Ectodermal cell (in vitro differentiated cells): Measurements from ENCODE around the gene ARFGAP3.
A peak's percentile ranks its signal among the peaks of the same experiment; 100 is the strongest.

Experiments
- H3K27ac ChIP-seq: 2 replicates; pipeline ENCODE4 v1.7.0; 2013; ENCODE audit warnings: mild to moderate bottlenecking, low read depth, low read length; ENCODE audit not compliant: insufficient read depth, poor library complexity, severe bottlenecking
- H3K27me3 ChIP-seq: 2 replicates; pipeline ENCODE4 v1.7.0; 2013; ENCODE audit warnings: mild to moderate bottlenecking, low read length; ENCODE audit not compliant: insufficient read depth, control insufficient read depth, poor library complexity, severe bottlenecking
- H3K36me3 ChIP-seq: one replicate; pipeline ENCODE4 v1.7.0; 2013; ENCODE audit warnings: low read length; ENCODE audit not compliant: control insufficient read depth, insufficient read depth
- H3K4me1 ChIP-seq: one replicate; pipeline ENCODE4 v1.7.0; 2013; ENCODE audit warnings: low read length; ENCODE audit not compliant: control insufficient read depth, insufficient read depth
- H3K4me3 ChIP-seq: 2 replicates; pipeline ENCODE4 v1.7.0; 2013; ENCODE audit warnings: low read depth, low read length, control low read depth; ENCODE audit not compliant: insufficient read depth
- H3K9me3 ChIP-seq: 2 replicates; pipeline ENCODE4 v1.7.0; 2013; ENCODE audit warnings: mild to moderate bottlenecking, low read length, moderate library complexity; ENCODE audit not compliant: control insufficient read depth
- WGBS, 2 experiments: methylation state at CpG; one replicate each; pipeline ENCODE4 v1.1.7; 2013; ENCODE audit warnings: missing lambda C conversion rate in 2 of 2; 5-methylcytosine and 5-hydroxymethylcytosine counted together

Gene ARFGAP3

DNA sequence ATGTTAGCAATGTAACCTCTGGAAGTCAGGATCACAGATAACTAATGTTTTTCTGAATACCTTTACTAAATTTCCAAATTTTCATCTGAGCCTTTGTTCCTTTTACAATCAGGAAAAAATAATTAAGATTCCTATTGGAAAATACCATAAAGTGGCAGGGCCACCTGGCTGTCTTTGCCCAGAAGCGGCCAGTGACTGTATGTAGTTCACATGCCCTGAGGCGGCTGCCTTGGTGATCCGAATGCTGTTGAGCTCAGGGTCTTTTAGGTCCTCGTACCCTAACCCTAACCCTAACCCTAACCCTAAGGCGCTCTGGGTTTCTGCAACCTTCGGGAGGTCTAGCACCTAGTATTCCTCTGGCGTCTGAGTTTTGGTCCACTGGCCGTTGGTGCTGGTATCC lies 8.5 kb upstream of the ARFGAP3 start:
- no peak overlapping the region for H3K27ac ChIP-seq
- H3K4me3 ChIP-seq: no peak overlapping the region
- H3K9me3 ChIP-seq: no peaks in the 10 kb centered on the region
- H3K27me3 ChIP-seq: no peaks in the 10 kb centered on the region
- WGBS, 2 experiments: 91 to 94% methylated on average over 8 of the region's 8 CpGs
- H3K36me3 ChIP-seq: peaks cover 5% of the 10 kb centered on the region
- no peaks in the 10 kb centered on the region for H3K4me1 ChIP-seq

DNA sequence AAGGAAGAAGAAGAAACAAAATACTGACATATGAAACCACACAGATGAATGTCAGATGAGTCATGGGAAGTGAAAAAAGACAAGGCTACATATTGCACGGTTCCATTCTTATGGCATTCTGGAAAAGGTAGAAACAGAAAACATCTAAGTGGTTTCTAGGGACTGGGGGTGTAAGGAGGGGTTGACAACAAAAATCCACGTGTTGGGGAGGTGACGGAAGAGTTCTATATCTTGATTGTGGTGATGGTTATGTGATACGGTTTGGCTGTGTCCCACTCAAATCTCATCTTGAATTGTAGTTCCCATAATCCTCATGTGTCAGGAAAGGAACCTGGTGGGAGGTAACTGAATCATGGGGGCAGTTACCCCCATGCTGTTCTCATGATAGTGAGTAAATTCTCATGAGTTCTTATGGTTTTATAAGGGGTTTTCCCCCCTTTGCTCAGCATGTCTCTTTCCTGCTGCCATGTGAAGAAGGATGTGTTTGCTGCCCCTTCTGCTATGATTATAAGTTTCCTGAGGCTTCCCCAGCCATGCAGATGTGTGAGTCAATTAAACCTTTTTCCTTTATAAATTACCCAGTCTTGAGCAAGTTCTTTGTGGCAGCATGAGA lies 6.4 kb upstream of the ARFGAP3 start:
- WGBS, 2 experiments: 89 to 93% methylated on average over 4 of the region's 4 CpGs
- H3K9me3 ChIP-seq: no peaks in the 10 kb centered on the region
- no peaks in the 10 kb centered on the region for H3K36me3 ChIP-seq
- no peak overlapping the region for H3K27ac ChIP-seq
- H3K4me3 ChIP-seq: no peak overlapping the region
- H3K4me1 ChIP-seq: no peaks in the 10 kb centered on the region
- H3K27me3 ChIP-seq: peaks cover 4% of the 10 kb centered on the region

DNA sequence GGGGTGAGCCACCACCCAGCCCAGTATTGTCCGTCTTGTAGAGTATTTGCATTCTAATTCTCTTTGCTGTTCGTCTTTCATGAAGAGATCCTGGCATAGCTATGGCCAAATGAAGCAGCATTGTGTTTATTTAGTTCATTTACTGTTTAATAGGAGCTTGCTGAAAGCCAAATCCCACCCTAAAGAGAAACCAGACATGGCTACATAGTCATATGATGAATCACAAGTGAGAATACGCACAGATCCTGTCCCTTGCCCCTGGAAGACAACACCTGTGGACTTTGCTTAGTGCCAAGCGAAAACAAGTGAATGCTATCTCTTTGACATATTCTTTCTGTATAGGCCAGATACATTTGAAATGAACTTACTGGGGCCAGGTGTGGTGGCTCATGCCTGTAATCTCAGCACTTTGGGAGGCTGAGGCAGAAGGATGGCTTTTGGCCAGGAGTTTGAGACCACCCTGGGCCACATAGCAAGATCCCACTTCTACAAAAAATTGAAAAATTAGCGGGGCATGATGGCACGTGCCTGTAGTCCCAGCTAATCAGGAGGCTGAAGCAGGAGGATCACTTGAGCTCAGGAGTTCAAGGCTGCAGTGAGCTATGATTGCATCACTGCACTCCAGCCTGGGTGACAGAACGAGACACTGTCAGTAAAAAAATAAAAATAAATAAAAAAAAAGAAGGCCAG lies 5.1 kb upstream of the ARFGAP3 start:
- WGBS, 2 experiments: 95 to 97% methylated on average over 7 of the region's 7 CpGs
- H3K9me3 ChIP-seq: no peaks in the 10 kb centered on the region
- H3K27ac ChIP-seq: no peak overlapping the region
- H3K36me3 ChIP-seq: no peaks in the 10 kb centered on the region
- no peak overlapping the region for H3K4me3 ChIP-seq
- peaks cover 16% of the 10 kb centered on the region for H3K27me3 ChIP-seq
- H3K4me1 ChIP-seq: no peaks in the 10 kb centered on the region

DNA sequence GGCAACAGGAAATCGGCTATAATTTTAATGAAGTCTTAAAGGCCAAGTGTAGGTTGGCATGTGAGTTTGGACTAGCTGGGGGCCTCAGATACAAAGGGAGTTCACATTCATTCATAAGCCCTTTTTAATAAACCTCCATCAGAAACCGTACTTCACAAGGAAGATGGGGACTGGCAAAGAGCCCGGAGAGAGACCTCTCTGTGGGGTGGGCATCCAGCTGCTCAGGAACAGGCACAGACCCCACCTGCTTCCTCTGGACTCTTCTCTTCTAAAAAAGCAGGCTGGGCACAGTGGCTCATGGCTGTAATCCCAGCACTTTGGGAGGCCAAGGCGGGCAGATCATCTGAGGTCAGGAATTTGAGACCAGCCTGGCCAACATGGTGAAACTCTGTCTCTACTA lies 3.9 kb upstream of the ARFGAP3 start:
- Histone ChIP-seq H3K4me3 (no peak overlapping the region), H3K9me3 (no peaks in the 10 kb centered on the region), H3K36me3 (no peaks in the 10 kb centered on the region), H3K4me1 (peaks cover 1% of the 10 kb centered on the region), H3K27ac (no peak overlapping the region), H3K27me3 (peaks cover 18% of the 10 kb centered on the region)
- 89 to 91% methylated on average over 4 of the region's 4 CpGs for WGBS, 2 experiments

DNA sequence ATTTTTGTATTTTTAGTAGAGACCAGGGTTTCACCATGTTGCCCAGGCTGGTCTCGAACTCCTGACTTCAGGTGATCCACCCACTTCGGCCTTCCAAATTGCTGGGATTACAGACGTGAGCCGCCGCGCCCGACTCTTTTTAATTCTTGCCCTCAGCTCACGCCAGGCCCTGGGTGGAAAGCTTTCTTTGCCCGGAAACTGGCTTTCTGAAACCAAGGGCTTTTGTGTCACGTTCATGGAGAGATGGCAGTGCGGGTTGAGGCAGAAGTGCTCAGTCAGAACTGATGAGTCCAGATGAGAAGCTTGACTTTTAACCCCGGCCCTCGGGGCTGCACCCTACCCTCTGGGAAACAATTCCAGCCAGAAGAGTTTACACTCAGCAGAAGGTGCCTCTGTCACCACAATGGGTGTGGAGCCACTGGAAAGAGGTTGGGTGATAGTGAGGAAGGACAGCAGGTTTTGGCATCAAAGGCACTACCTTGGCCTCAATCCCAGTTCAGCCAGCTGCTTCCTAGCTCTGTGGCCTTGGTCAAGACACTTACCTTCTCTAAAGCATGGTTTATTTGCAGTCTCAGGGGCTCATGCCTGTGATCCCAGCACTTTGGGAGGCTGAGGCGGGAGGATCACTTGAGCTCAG lies 890 bp upstream of the ARFGAP3 start:
- Histone ChIP-seq H3K27me3 (peaks cover 28% of the 10 kb centered on the region), H3K27ac (no peak overlapping the region), H3K9me3 (no peaks in the 10 kb centered on the region), H3K4me1 (peaks cover 6% of the 10 kb centered on the region), H3K36me3 (no peaks in the 10 kb centered on the region), H3K4me3 (no peak overlapping the region)
- WGBS, 2 experiments: 95 to 96% methylated on average over 14 of the region's 14 CpGs

DNA sequence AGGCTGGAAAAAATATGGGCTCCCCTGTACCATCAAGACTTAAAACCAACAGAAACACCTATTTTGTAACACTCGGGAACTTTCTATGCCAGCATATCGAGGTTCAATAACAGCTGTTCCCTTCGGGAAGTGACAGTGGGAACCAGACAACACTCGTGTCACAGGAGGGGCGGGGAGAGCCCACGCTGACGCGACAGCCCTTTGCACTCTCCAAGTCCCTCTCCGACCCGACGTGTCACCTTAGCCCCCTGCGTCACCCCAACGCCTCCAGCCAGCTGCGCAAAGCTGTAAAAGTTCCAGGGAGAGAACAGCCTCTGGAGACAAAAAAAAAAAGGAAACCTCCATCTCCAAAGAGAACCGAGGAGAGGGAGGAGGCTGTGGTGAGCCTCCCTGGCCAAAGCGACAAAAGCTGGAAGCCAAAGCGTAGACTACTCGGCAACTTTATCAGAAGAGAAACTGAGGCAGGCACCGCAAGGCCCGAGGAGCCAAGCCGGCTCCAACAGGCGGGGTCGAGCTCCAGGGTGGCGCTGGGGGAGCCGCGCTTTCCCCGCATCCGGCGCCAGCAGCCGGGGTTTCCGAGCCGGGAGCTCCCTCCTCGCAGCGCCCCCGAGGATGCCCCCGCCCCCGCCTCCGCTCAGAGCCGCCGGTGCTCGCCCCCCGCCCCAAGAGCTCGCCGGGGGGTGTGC lies 751 bp downstream of the ARFGAP3 start:
- peak overlapping the region; percentile 75 for H3K4me3 ChIP-seq
- peak overlapping the region; percentile 94 for H3K27ac ChIP-seq

DNA sequence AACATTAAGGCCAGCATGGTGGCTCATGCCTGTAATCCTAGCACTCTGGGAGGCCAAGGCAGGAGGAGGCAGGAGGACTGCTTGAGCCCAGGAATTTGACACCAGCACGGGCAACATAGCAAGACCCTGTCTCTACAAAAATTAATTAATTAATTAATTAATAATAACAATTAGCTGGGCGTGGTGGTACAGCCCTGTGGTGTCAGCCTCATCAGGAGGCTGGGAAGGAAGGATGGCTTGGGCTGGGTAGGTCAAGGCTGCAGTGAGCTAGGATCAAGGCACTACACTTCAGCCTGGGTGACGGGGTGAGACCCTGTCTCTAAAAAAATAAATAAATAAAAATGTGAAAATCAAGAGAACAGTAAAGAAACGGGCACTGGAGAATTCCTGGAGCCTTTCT lies 1.4 kb downstream of the ARFGAP3 start:
- peaks cover 28% of the 10 kb centered on the region for H3K27me3 ChIP-seq
- no peaks in the 10 kb centered on the region for H3K9me3 ChIP-seq
- H3K36me3 ChIP-seq: no peaks in the 10 kb centered on the region
- 62 to 72% methylated on average over 2 to 4 of the region's 4 CpGs for WGBS, 2 experiments
- H3K4me3 ChIP-seq: peak overlapping the region; percentile 75
- no peak overlapping the region for H3K27ac ChIP-seq
- H3K4me1 ChIP-seq: peaks cover 6% of the 10 kb centered on the region

More for the DNA sequence above, 751 bp downstream of the ARFGAP3 start:
- Histone ChIP-seq H3K9me3 (no peaks in the 10 kb centered on the region), H3K4me1 (peaks cover 6% of the 10 kb centered on the region), H3K27me3 (peaks cover 28% of the 10 kb centered on the region), H3K36me3 (no peaks in the 10 kb centered on the region)
- 2% methylated on average over 43 to 44 of the region's 44 CpGs for WGBS, 2 experiments

DNA sequence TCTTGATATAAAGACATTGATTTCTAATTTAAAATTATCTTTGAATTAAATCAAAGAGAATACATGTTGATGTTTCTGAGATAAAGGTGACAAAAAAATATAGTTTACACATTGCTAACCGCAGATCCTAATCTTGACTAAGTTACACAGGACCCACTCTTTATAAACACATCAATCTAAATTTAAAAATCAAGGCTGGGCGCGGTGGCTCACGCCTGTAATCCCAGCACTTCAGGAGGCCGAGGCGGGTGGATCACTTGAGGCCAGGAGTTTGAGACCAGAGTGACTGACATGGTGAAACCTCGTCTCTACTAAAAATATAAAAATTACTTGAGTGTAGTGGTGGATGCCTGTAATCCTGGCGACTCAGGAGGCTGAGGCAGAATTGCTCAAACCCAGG lies 1.9 kb downstream of the ARFGAP3 start:
- Histone ChIP-seq H3K4me3 (no peak overlapping the region), H3K4me1 (peaks cover 6% of the 10 kb centered on the region), H3K36me3 (no peaks in the 10 kb centered on the region), H3K27me3 (peaks cover 28% of the 10 kb centered on the region), H3K27ac (no peak overlapping the region), H3K9me3 (no peaks in the 10 kb centered on the region)
- 91% methylated on average over 8 of the region's 8 CpGs for WGBS, 2 experiments

DNA sequence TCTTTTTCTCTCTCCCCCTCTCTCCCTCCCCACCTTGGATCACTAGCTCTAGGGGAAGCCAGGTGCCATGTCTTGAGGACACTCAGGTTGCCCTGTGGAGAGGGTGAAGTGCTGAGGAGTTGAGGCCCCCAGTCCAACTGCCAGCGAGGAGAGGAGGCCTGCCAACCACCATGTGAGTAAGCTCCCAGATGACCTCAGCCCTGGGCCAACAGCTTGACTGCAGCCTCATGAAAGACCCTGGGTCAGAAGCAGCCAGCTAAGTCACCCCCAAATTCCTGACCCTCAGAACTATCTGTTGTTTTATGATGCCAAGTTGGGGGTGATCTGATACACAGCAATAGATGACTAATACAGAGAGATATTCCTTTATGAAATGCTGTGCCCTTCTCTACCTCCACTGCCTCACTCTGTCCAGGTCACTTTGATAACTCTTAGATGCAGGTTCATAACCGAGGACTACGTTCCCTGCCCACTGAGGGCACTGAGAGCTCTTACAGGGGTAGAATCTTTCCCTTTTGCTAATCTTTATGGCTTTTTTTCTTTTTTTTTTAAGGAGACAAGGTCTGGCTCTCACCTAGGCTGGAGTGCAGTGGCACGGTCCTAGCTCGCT lies 8.0 kb downstream of the ARFGAP3 start:
- WGBS, 2 experiments: 90 to 93% methylated on average over 5 of the region's 5 CpGs
- Histone ChIP-seq H3K27ac (no peak overlapping the region), H3K4me1 (no peaks in the 10 kb centered on the region), H3K4me3 (no peak overlapping the region), H3K9me3 (no peaks in the 10 kb centered on the region), H3K36me3 (no peaks in the 10 kb centered on the region), H3K27me3 (no peaks in the 10 kb centered on the region)

DNA sequence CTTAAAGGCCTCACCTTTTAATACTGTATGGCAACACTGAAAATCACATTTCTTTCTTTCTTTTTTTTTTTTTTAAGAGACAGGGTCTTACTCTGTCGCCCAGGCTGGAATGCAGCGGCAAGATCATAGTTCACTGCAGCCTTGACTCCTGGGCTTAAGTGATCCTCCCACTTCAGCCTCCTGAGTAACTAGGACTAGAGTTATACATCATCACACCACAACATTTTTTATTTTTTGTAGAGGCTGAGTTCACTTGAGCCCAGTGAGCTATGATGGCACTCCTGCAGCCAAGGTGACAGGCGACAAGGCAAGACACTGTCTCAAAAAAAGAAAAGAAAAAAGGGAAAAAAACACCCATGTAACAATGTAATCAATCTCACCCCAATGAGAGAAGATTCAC lies 10.0 kb downstream of the ARFGAP3 start:
- H3K9me3 ChIP-seq: no peaks in the 10 kb centered on the region
- no peak overlapping the region for H3K4me3 ChIP-seq
- no peak overlapping the region for H3K27ac ChIP-seq
- no peaks in the 10 kb centered on the region for H3K36me3 ChIP-seq
- H3K4me1 ChIP-seq: no peaks in the 10 kb centered on the region
- H3K27me3 ChIP-seq: no peaks in the 10 kb centered on the region
- WGBS, 2 experiments: 92 to 95% methylated on average over 3 of the region's 3 CpGs
